HPDE6-E6E7 (cell line): Measurements from ENCODE around the gene TP53BP1.
A peak's percentile ranks its signal among the peaks of the same experiment; 100 is the strongest.
"Not testable (repeated sequence)": the region's sequence is repeated elsewhere in the genome, so short reads cannot be mapped to it uniquely, and the experiment has no call there.

ENCODE experiments used
- DNase-seq: peaks from one replicate; pipeline ENCODE4 v3.0.0; 2011; ENCODE audit warnings: missing footprints; ENCODE audit errors: extremely low spot score

The TP53BP1 gene

DNA sequence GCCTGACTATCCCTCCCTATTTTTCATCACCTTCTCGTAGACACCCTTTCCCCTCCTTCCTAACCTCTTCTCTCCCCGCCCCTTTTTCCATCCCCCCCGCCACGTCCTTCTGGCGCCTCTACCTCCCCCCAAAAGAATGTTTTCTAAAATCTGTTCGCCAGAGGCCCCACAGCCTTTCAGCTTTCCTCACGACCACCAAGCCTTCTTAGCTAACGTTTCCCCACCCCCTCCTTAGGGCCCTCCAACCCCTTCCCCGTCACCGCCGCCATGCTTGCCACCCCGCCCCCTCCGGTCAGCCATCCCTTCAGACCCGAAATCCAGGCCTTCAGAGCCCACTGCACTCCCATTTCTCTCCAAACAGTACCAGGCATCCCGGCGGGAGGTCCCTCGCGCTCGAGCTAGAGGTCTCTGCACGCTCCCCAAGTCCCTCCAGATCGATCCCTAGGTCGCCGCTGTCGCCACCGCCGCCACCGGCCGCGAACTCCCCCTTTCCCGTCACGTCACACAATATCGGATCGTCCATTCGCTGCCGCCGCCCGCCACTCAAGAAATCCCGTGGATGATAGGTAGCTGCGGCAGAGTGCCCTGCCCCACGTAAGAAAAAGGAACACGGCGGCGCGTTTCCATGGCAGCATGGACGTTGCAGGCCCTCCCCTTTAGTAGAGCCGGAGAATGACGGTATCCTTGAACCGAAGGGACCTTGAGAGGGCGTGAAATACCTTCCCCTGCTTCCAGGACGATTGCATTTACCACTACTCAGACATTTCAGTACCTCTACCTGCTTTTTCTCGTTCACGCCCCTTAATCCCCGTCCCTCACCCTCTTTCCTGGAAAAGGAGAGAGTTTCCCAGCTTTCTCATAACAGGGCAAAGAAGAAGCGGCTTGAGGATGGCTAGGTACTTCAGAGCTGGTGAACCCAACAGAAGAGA lies at the start of gene TP53BP1:
Gene TP53BP1 (minus strand): TSS at position 484 of the 929 bp plus-strand sequence. CDS start 113 bp downstream, at position 371.
- DNase-seq = peak; percentile 96

- DNase-seq = no peak
These were observed 48.8 kb upstream of the TP53BP1 start for GRCh38 chr15:43541785-43542184.

DNA sequence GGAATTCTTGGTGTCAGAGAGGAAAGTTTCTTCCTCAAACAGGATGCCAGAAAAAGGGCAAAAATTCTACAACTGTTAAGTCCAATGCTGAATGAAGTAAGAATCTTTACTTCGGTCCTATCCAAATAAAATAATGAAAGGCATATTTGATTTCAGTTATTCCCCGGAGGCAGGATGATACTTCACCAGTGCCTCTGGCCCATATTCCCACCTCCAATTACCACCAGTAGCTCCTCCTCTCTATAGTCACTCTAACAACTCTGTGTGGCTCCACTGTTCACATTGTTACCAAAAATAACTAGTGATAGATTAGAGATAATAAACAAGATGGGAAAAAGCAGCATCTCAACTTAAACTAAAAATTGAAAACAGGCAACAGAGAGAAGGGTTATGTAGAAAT lies 45.1 kb upstream of the TP53BP1 start:
- no peak for DNase-seq

DNA sequence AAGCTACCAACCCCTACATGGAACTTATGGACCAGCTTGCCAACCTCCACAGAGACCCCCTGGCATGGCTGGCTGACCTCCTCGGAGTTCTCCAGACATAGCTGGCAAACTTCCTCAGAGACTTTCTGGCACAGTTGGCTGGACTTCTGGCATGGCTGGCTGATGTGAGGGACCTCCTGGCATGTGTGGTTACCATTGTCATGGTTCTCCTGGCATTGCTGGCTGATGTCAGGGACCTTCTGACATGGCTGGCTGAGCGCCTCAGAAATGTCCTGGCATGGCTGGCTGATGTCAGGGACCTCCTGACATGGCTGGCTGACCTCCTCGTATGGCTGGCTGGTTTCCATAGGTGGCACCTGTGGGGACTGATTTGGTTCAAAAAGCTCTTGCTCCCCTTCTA lies 41.9 kb upstream of the TP53BP1 start:
- DNase-seq = no peak

- not testable (repeated sequence) for DNase-seq
These were observed 39.9 kb upstream of the TP53BP1 start for GRCh38 chr15:43532826-43533225.

GRCh38 chr15:43531018-43531670 lies 38.2 kb upstream of the TP53BP1 start:
- DNase-seq = no peak

DNA sequence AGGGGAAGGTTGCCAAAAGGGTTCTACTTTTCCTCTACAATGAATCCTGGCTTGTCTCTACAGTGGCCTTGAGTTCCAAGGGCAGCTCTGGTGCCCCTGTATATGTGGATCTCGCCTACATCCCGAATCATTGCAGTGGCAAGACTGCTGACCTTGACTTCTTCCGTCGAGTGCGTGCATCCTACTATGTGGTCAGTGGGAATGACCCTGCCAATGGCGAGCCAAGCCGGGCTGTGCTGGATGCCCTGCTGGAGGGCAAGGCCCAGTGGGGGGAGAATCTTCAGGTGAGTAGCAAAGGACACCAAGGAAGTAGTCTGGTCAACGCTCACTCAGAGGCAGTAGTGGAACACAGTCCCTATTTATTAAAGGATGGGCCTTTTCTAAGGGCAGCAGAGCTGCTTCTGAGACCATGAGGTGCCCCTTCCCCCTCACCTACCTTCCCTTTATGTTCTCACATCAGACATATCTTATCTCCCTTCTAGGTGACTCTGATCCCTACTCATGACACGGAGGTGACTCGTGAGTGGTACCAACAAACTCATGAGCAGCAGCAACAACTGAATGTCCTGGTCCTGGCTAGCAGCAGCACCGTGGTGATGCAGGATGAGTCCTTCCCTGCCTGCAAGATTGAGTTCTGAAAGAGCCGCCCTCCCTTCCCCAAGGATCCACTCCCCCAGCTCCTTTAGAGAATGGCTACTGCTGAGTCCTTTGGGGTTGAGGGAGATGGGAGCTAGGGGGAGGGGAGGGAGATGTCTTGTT lies 36.8 kb upstream of the TP53BP1 start:
- DNase-seq = no peak

DNA sequence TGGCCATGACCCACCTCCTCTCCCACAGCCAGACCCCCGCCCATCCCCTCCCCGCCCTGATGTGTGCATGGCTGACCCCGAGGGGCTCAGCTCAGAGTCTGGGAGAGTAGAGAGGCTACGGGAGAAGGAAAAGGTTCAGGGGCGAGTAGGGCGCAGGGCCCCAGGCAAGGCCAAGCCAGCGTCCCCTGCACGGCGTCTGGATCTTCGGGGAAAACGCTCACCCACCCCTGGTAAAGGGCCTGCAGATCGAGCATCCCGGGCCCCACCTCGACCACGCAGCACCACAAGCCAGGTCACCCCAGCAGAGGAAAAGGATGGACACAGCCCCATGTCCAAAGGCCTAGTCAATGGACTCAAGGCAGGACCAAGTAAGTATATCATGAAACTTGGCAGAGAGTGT lies 36.2 kb upstream of the TP53BP1 start:
- no peak for DNase-seq

GRCh38 chr15:43528542-43529007 lies 35.6 kb upstream of the TP53BP1 start:
- no peak for DNase-seq

DNA sequence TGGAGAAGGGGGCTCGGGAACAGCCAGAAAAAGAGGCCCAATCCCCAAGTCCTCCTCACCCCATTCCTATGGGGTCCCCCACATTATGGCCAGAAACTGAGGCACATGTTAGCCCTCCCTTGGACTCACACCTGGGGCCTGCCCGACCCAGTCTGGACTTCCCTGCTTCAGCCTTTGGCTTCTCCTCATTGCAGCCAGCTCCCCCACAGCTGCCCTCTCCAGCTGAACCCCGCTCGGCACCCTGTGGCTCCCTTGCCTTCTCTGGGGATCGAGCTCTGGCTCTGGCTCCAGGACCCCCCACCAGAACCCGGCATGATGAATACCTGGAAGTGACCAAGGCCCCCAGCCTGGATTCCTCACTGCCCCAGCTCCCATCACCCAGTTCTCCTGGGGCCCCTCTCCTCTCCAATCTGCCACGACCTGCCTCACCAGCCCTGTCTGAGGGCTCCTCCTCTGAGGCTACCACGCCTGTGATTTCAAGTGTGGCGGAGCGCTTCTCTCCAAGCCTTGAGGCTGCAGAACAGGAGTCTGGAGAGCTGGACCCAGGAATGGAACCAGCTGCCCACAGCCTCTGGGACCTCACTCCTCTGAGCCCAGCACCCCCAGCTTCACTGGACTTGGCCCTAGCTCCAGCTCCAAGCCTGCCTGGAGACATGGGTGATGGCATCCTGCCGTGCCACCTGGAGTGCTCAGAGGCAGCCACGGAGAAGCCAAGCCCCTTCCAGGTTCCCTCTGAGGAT lies 35.0 kb upstream of the TP53BP1 start:
- no peak for DNase-seq

DNA sequence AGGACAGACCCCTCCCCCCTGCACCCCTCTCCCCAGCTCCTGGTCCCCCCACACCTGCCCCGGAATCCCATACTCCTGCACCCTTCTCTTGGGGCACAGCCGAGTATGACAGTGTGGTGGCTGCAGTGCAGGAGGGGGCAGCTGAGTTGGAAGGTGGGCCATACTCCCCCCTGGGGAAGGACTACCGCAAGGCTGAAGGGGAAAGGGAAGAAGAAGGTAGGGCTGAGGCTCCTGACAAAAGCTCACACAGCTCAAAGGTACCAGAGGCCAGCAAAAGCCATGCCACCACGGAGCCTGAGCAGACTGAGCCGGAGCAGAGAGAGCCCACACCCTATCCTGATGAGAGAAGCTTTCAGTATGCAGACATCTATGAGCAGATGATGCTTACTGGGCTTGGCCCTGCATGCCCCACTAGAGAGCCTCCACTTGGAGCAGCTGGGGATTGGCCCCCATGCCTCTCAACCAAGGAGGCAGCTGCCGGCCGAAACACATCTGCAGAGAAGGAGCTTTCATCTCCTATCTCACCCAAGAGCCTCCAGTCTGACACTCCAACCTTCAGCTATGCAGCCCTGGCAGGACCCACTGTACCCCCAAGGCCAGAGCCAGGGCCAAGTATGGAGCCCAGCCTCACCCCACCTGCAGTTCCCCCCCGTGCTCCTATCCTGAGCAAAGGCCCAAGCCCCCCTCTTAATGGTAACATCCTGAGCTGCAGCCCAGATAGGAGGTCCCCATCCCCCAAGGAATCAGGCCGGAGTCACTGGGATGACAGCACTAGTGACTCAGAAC lies 34.3 kb upstream of the TP53BP1 start:
- DNase-seq = no peak

DNA sequence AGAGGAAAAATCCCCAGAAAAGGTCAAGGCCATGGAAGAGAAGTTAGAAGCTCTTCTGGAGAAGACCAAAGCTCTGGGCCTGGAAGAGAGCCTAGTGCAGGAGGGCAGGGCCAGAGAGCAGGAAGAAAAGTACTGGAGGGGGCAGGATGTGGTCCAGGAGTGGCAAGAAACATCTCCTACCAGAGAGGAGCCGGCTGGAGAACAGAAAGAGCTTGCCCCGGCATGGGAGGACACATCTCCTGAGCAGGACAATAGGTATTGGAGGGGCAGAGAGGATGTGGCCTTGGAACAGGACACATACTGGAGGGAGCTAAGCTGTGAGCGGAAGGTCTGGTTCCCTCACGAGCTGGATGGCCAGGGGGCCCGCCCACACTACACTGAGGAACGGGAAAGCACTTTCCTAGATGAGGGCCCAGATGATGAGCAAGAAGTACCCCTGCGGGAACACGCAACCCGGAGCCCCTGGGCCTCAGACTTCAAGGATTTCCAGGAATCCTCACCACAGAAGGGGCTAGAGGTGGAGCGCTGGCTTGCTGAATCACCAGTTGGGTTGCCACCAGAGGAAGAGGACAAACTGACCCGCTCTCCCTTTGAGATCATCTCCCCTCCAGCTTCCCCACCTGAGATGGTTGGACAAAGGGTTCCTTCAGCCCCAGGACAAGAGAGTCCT lies 33.4 kb upstream of the TP53BP1 start:
- no peak for DNase-seq

DNA sequence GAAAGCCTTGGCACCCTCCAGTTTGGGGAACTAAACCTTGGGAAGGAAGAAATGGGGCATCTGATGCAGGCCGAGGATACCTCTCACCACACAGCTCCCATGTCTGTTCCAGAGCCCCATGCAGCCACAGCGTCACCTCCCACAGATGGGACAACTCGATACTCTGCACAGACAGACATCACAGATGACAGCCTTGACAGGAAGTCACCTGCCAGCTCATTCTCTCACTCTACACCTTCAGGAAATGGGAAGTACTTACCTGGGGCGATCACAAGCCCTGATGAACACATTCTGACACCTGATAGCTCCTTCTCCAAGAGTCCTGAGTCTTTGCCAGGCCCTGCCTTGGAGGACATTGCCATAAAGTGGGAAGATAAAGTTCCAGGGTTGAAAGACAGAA lies 32.2 kb upstream of the TP53BP1 start:
- DNase-seq = no peak

- no peak for DNase-seq
These were observed 31.4 kb upstream of the TP53BP1 start for GRCh38 chr15:43524254-43524845.

DNA sequence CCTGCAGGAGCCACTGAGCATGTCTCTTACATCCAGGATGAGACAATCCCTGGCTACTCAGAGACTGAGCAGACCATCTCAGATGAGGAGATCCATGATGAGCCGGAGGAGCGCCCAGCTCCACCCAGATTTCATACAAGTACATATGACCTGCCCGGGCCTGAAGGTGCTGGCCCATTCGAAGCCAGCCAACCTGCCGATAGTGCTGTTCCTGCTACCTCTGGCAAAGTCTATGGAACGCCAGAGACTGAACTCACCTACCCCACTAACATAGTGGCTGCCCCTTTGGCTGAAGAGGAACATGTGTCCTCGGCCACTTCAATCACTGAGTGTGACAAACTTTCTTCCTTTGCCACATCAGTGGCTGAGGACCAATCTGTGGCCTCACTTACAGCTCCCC lies 30.7 kb upstream of the TP53BP1 start:
- DNase-seq = no peak

- DNase-seq = no peak
These were observed 29.3 kb upstream of the TP53BP1 start for GRCh38 chr15:43522247-43522646.

DNA sequence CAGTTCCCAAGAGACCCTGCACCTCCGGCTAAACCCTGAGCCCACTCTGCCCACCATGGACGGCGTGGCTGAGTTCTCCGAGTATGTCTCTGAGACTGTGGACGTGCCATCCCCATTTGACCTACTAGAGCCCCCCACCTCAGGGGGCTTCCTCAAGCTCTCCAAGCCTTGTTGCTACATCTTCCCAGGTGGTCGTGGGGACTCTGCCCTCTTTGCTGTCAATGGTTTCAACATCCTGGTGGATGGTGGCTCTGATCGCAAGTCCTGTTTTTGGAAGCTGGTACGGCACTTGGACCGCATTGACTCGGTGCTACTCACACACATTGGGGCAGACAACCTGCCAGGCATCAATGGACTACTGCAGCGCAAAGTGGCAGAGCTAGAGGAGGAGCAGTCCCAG lies 28.5 kb upstream of the TP53BP1 start:
- DNase-seq = no peak

- no peak for DNase-seq
These were observed 27.2 kb upstream of the TP53BP1 start for GRCh38 chr15:43520138-43520537.

GRCh38 chr15:43519196-43519595 lies 26.2 kb upstream of the TP53BP1 start:
- no peak for DNase-seq
